Stimulated activated memory B cell treated with anti-CD40 and anti-IgM and Interleukin-4, amounts not matched to agents 10 μg/mL and 1 μg/mL and 100 μg/mL, for 72 hours (primary cell): Measurements from ENCODE around the gene TPSG1.
A peak's percentile ranks its signal among the peaks of the same experiment; 100 is the strongest.
"Not testable (repeated sequence)": the region's sequence is repeated elsewhere in the genome, so short reads cannot be mapped to it uniquely, and the experiment has no call there.

Experiments used
- ATAC-seq: fragments of 150-1000 bp; cut with Tn5 transposase; 2 replicates; pipeline ENCODE4 v1.10.0; 2021
- H3K27ac Mint-ChIP-seq: one replicate; pipeline ENCODE4 v1.8.0; 2022; ENCODE audit warnings: mild to moderate bottlenecking, mixed read lengths
- H3K27me3 Mint-ChIP-seq: one replicate; pipeline ENCODE4 v1.8.0; 2022; ENCODE audit warnings: mixed read lengths
- H3K36me3 Mint-ChIP-seq: one replicate; pipeline ENCODE4 v1.8.0; 2022; ENCODE audit warnings: mixed read lengths
- H3K4me1 Mint-ChIP-seq: one replicate; pipeline ENCODE4 v1.8.0; 2022; ENCODE audit warnings: mixed read lengths
- H3K4me3 Mint-ChIP-seq: one replicate; pipeline ENCODE4 v1.8.0; 2022; ENCODE audit warnings: mild to moderate bottlenecking, moderate library complexity, mixed read lengths
- H3K9me3 Mint-ChIP-seq: one replicate; pipeline ENCODE4 v1.8.0; 2022; ENCODE audit warnings: mixed read lengths

The TPSG1 gene

DNA sequence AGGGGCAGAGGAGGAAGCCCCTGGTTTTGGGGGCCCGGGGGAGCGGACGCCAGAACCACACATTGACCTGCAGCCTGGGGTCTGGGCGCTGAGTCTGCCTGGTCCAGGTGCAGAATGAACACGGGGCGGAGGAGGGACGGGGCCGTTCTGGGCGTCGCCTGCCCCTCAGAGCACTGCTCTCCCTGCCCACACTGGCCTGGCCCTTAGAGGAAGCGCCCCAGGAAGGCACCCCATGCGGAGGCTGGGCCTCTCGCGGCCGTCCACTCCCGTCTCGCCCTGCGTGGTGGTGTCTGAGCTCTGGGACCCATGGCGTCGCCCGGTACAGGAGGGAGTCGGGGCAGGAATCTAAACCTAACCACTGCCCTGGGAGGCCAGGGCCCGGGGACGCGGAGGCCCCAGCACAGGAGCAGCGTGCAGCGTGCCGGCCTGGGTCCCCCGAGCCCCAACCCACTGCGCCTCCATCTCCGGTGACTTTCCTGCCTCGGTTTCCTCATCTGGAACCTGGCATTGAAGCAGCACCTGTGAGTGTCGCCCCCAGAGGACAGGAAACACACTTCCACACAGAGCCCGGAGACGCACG lies 35.1 kb upstream of the TPSG1 start:
- ATAC-seq: no peak
- H3K4me3 Mint-ChIP-seq: no peak overlapping the region
- peaks cover 8% of the 10 kb centered on the region for H3K4me1 Mint-ChIP-seq
- H3K36me3 Mint-ChIP-seq: no peaks in the 10 kb centered on the region
- peaks cover 63% of the 10 kb centered on the region for H3K27me3 Mint-ChIP-seq
- H3K9me3 Mint-ChIP-seq: peaks cover 5% of the 10 kb centered on the region
- H3K27ac Mint-ChIP-seq: no peak overlapping the region

GRCh38 chr16:1259760-1260068 lies 34.6 kb upstream of the TPSG1 start:
- peaks cover 5% of the 10 kb centered on the region for H3K9me3 Mint-ChIP-seq
- H3K4me3 Mint-ChIP-seq: no peak overlapping the region
- ATAC-seq: no peak
- no peaks in the 10 kb centered on the region for H3K36me3 Mint-ChIP-seq
- H3K27me3 Mint-ChIP-seq: peaks cover 63% of the 10 kb centered on the region
- peaks cover 8% of the 10 kb centered on the region for H3K4me1 Mint-ChIP-seq
- H3K27ac Mint-ChIP-seq: no peak overlapping the region

DNA sequence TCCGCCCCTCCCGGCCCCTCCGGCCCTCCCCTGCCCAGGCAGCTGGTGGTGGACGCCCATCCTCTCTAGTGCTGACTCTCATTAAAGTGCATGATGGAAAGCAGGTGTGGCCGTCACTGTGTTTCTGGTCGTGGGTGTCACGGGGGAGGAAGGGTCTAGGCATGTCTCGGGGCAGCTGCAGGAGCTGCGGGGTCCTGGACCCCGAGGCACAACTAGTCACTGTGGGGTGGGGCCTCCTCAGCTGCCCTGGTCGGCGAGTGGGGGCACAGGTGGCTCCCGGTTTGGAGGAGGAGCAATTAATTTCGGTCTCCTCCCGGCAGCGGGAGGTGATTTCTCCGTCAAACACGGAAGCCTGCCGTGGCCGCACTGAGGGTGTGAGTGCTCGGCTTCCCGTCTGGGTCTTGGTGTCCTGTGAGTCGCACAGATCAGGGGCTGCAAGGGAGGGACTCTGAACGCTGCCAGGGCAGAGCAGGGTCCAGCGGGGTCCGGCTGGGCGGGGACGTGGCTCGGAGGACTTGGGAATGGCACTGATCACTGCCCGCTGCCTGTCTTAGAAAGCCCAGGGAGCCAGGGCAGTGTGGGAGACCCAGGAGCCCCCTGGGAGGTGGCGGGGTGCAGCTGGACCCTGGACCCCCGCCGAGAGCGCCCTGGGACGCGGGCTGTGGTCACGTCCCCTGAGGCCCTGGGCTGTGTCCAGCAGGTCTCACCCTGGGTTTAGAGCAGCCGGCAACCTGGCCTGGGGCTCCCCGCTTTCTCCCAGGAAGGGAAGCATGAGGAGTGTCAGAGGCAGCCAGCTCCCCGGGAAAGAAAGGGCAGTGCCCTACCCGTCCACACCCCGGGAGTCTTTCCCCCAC lies 34.1 kb upstream of the TPSG1 start:
- no peak for ATAC-seq
- H3K4me3 Mint-ChIP-seq: peak overlapping the region; percentile 50
- H3K36me3 Mint-ChIP-seq: no peaks in the 10 kb centered on the region
- peaks cover 63% of the 10 kb centered on the region for H3K27me3 Mint-ChIP-seq
- no peaks in the 10 kb centered on the region for H3K9me3 Mint-ChIP-seq
- peaks cover 8% of the 10 kb centered on the region for H3K4me1 Mint-ChIP-seq
- peak overlapping the region; percentile 46 for H3K27ac Mint-ChIP-seq

DNA sequence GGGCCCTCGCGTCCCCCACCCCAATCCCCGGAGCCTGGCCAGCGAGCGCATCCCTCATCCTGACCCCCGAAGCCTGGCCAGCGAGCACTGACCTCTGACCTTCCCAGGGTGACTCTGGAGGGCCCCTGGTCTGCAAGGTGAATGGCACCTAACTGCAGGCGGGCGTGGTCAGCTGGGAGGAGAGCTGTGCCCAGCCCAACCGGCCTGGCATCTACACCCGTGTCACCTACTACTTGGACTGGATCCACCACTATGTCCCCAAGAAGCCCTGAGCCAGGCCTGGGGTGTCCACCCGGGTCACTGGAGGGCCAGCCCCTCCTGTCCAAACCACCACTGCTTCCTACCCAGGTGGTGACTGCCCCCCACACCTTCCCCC lies 33.1 kb upstream of the TPSG1 start:
- no peak overlapping the region for H3K4me3 Mint-ChIP-seq
- H3K27me3 Mint-ChIP-seq: peaks cover 63% of the 10 kb centered on the region
- no peaks in the 10 kb centered on the region for H3K36me3 Mint-ChIP-seq
- no peak overlapping the region for H3K27ac Mint-ChIP-seq
- ATAC-seq: no peak
- H3K4me1 Mint-ChIP-seq: peaks cover 8% of the 10 kb centered on the region
- no peaks in the 10 kb centered on the region for H3K9me3 Mint-ChIP-seq

DNA sequence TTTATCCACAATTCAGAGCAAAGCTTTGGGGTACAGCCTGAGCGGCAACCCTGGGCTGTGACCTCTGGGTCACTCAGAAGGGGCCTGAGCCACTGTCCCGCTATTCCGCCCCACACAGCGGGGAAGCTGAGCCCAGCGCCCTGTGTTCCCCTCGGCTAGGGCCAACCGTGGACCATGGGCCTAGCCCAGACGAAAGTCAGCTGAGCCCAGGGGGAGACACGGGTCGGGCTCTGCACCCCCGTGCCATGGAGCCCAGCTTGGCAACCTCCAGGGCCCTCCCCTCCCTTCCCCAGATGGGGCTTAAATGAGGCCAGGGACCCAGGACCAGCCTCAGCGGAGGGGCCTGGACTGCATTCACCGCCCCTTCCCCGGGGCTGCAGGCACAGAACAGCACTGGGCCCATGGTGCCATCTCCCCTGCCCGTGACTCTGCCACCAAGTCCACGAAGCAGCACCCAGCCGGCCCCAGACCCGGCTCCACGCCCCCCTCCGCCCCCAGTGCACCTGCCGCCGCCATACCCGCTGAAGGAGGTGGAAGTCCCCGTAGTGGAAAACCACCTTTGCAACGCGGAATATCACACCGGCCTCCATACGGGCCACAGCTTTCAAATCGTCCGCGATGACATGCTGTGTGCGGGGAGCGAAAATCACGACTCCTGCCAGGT lies 32.6 kb upstream of the TPSG1 start:
- no peaks in the 10 kb centered on the region for H3K36me3 Mint-ChIP-seq
- no peaks in the 10 kb centered on the region for H3K9me3 Mint-ChIP-seq

DNA sequence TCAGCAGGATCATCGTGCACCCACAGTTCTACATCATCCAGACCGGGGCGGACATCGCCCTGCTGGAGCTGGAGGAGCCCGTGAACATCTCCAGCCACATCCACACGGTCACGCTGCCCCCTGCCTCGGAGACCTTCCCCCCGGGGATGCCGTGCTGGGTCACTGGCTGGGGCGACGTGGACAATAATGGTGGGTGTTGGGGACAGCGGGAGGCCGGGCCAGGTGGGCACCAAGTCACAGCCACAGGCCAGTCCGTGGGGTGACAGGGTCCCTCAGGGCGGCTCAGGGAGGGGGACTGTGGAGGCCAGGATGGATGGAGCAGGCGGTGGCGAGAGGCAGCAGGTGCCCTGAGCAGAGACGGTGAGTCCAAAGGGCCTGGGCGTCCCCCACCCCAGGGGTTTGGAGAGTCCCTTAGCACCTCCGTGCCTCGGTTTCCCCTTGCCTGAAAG lies 31.8 kb upstream of the TPSG1 start:
- ATAC-seq: peak; percentile 3
- peaks cover 52% of the 10 kb centered on the region for H3K27me3 Mint-ChIP-seq
- no peak overlapping the region for H3K27ac Mint-ChIP-seq
- H3K4me1 Mint-ChIP-seq: peaks cover 8% of the 10 kb centered on the region
- no peaks in the 10 kb centered on the region for H3K36me3 Mint-ChIP-seq
- no peaks in the 10 kb centered on the region for H3K9me3 Mint-ChIP-seq
- H3K4me3 Mint-ChIP-seq: no peak overlapping the region

More for the DNA sequence above, 32.6 kb upstream of the TPSG1 start:
- no peak overlapping the region for H3K4me3 Mint-ChIP-seq
- H3K27me3 Mint-ChIP-seq: peaks cover 60% of the 10 kb centered on the region
- H3K4me1 Mint-ChIP-seq: peaks cover 8% of the 10 kb centered on the region
- H3K27ac Mint-ChIP-seq: no peak overlapping the region
- ATAC-seq: no peak

- H3K36me3 Mint-ChIP-seq, H3K4me3 Mint-ChIP-seq, H3K4me1 Mint-ChIP-seq, H3K9me3 Mint-ChIP-seq, H3K27ac Mint-ChIP-seq: not testable (repeated sequence)
- ATAC-seq: peak; percentile 17
- peaks cover 47% of the 10 kb centered on the region for H3K27me3 Mint-ChIP-seq
Measured at GRCh38 chr16:1256296-1256873, 31.3 kb upstream of the TPSG1 start.

GRCh38 chr16:1255276-1256122 lies 30.4 kb upstream of the TPSG1 start, which contains the start of gene TPSD1:
TPSD1 (plus strand) TSS chr16:1256069; CDS start chr16:1256281, 212 bp downstream.
- not testable (repeated sequence) for H3K4me3 Mint-ChIP-seq, H3K36me3 Mint-ChIP-seq, H3K27ac Mint-ChIP-seq, H3K9me3 Mint-ChIP-seq, H3K4me1 Mint-ChIP-seq
- H3K27me3 Mint-ChIP-seq: peaks cover 39% of the 10 kb centered on the region
- ATAC-seq: peak; percentile 25

GRCh38 chr16:1254821-1255220 lies 29.8 kb upstream of the TPSG1 start:
- peaks cover 32% of the 10 kb centered on the region for H3K27me3 Mint-ChIP-seq
- not testable (repeated sequence) for H3K27ac Mint-ChIP-seq, H3K9me3 Mint-ChIP-seq

DNA sequence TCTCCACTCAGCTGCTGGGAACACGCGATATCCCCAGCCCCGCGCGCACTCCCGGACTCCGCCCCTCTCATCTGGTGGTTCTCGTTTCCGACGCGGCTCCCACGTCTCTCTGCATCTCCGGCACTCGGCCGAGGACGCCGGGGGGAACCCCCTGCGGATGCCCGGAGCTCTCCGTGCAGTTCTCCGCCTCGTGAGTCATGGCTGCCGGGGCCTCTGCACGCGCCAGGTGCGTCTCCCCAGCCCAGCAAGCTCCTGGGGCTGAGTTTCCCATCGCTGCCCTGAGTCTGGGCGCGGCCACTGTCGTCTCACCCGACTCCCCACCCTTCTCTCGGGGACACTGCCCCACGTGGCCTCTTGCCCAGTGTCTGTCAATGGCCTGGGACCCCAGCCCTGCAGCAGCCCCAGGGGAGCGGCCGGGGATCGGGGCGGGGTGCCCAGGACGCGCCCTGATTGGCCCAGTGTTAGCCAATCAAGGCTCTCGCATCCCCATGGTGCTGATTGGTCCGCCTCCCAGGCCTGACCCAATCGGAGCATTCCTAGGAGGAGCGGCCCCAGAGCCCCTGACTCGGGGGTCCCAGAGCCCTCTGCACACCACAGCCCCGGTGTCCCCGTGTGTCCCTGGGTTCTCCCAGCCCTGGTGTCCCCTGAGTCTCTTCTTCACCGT lies 28.8 kb upstream of the TPSG1 start:
- not testable (repeated sequence) for H3K36me3 Mint-ChIP-seq, ATAC-seq, H3K9me3 Mint-ChIP-seq, H3K4me1 Mint-ChIP-seq, H3K4me3 Mint-ChIP-seq, H3K27ac Mint-ChIP-seq
- peaks cover 24% of the 10 kb centered on the region for H3K27me3 Mint-ChIP-seq

More at GRCh38 chr16:1254821-1255220, 29.8 kb upstream of the TPSG1 start:
- ATAC-seq, H3K36me3 Mint-ChIP-seq, H3K4me3 Mint-ChIP-seq, H3K4me1 Mint-ChIP-seq: not testable (repeated sequence)

GRCh38 chr16:1249031-1249755 lies 24.1 kb upstream of the TPSG1 start:
- H3K4me1 Mint-ChIP-seq, H3K4me3 Mint-ChIP-seq, H3K27ac Mint-ChIP-seq, H3K36me3 Mint-ChIP-seq, H3K9me3 Mint-ChIP-seq: not testable (repeated sequence)
- peaks cover 30% of the 10 kb centered on the region for H3K27me3 Mint-ChIP-seq
- ATAC-seq: peak; percentile 56

GRCh38 chr16:1247903-1248537 lies 23.0 kb upstream of the TPSG1 start:
- not testable (repeated sequence) for H3K36me3 Mint-ChIP-seq, H3K4me3 Mint-ChIP-seq, H3K27ac Mint-ChIP-seq, H3K9me3 Mint-ChIP-seq, H3K4me1 Mint-ChIP-seq, ATAC-seq
- H3K27me3 Mint-ChIP-seq: peaks cover 30% of the 10 kb centered on the region

DNA sequence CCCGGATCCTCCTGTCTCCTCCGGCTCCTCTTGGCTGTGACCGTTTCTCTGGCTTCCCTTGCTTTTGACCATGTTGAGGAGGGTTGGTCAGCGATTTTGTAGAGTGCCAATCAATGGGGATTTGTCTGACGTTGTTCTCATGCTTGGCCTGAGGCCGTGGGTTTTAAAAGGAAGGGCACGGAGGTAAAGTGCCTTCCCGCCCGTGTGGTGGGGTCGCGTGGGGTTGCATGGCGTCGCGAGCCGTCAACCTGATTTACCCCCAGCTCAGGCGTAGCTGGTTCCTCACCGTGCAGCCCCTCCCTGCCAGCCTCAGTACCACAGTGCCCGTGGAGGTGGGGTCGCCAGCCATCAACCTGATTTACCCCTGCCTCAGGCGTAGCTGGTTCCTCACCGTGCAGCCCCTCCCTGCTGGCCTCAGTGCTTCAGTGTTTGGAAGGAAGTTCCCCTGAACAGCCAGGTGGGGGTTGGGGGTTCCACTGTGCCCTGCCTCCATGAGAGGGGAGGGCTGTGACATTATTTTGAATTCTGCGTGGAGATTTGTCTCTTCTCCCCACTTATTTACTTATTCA lies 20.5 kb upstream of the TPSG1 start:
- ATAC-seq: no peak
- peaks cover 9% of the 10 kb centered on the region for H3K4me1 Mint-ChIP-seq
- no peak overlapping the region for H3K27ac Mint-ChIP-seq
- H3K27me3 Mint-ChIP-seq: peaks cover 30% of the 10 kb centered on the region
- no peak overlapping the region for H3K4me3 Mint-ChIP-seq
- H3K9me3 Mint-ChIP-seq: no peaks in the 10 kb centered on the region
- no peaks in the 10 kb centered on the region for H3K36me3 Mint-ChIP-seq
